ENCODE data around the gene SLC8A1.

GRCh38 chr2:40225670-40226210 lies 226.2 kb downstream of the SLC8A1 start:
- TF ChIP-seq CTCF (IDR thresholded peaks at IDR 0.05; ENCODE audit: insufficient read depth, low read length) (no peak), POLR2AphosphoS5 (IDR thresholded peaks at IDR 0.05; ENCODE audit: low read depth) (no peak)

Measured in HL-60 (cell line).